SHP77 (cell line): ENCODE results near the gene PCDHB11.
"Not testable (repeated sequence)": the region's sequence is repeated elsewhere in the genome, so short reads cannot be mapped to it uniquely, and the experiment has no call there.

Source experiments
- DNase-seq, 2 experiments: peaks; one replicate each; lab custom pipeline; 2025; lab: John Stamatoyannopoulos, UW

PCDHB11 gene

GRCh38 chr5:141199359-141200235 lies at the start of gene PCDHB11:
Gene PCDHB11 (plus strand): TSS chr5:141199627. CDS start chr5:141199775, 148 bp downstream.
- peak; percentile 18 to 47 for DNase-seq

- DNase-seq, result no peak
Measured at GRCh38 chr5:141149812-141150211, 49.6 kb upstream of the PCDHB11 start, which contains the start of gene PCDHB6. Gene PCDHB6 (plus strand): TSS chr5:141150057. CDS start chr5:141150258, 201 bp downstream.

- no peak for DNase-seq
Measured at GRCh38 chr5:141150224-141150992, 49.0 kb upstream of the PCDHB11 start.

- no peak for DNase-seq
Measured at GRCh38 chr5:141150993-141151325, 48.5 kb upstream of the PCDHB11 start.

GRCh38 chr5:141151632-141152031 lies 47.8 kb upstream of the PCDHB11 start:
- DNase-seq, result not testable (repeated sequence)

- not testable (repeated sequence) for DNase-seq
Measured at GRCh38 chr5:141152096-141152495, 47.3 kb upstream of the PCDHB11 start.

GRCh38 chr5:141155540-141156374 lies 43.7 kb upstream of the PCDHB11 start:
- peak; percentile 7 to 31 for DNase-seq

GRCh38 chr5:141157356-141157755 lies 42.1 kb upstream of the PCDHB11 start:
- DNase-seq, result not testable (repeated sequence)

- not testable (repeated sequence) for DNase-seq
Measured at GRCh38 chr5:141157901-141158300, 41.5 kb upstream of the PCDHB11 start.

- DNase-seq, result peak; percentile 67 to 68
Measured at GRCh38 chr5:141172381-141173204, 26.8 kb upstream of the PCDHB11 start, which contains the start of gene PCDHB7. Gene PCDHB7 (plus strand): TSS chr5:141172644. CDS start chr5:141172836, 192 bp downstream.

- DNase-seq, result not testable (repeated sequence)
Measured at GRCh38 chr5:141174291-141175104, 24.9 kb upstream of the PCDHB11 start.

GRCh38 chr5:141175933-141176332 lies 23.5 kb upstream of the PCDHB11 start:
- DNase-seq, result no peak

GRCh38 chr5:141177577-141178191 lies 21.7 kb upstream of the PCDHB11 start, which contains the start of gene PCDHB8:
Gene PCDHB8 (plus strand): TSS chr5:141177790. CDS start chr5:141178035, 245 bp downstream.
- peak; percentile 50 to 62 for DNase-seq

- not testable (repeated sequence) for DNase-seq
Measured at GRCh38 chr5:141179371-141179770, 20.1 kb upstream of the PCDHB11 start.

GRCh38 chr5:141179876-141180275 lies 19.6 kb upstream of the PCDHB11 start:
- not testable (repeated sequence) for DNase-seq

GRCh38 chr5:141180313-141180712 lies 19.1 kb upstream of the PCDHB11 start:
- no peak for DNase-seq

GRCh38 chr5:141182248-141182647 lies 17.2 kb upstream of the PCDHB11 start, which contains the start of gene PCDHB16:
Gene PCDHB16 (plus strand): TSS chr5:141182387. CDS start chr5:141182560, 173 bp downstream.
- DNase-seq, result no peak

- DNase-seq, result not testable (repeated sequence)
Measured at GRCh38 chr5:141184117-141184855, 15.1 kb upstream of the PCDHB11 start.
